Keratinocyte (primary cell): ENCODE measurements around the gene TMEM163.

Experiments
- EZH2 ChIP-seq: IDR thresholded peaks from one replicate; pipeline ENCODE4 v1.6.1; 2012; ENCODE audit warnings: inconsistent platforms, mild to moderate bottlenecking, low read length, moderate library complexity
- TF ChIP-seq, protein P1 (sequence below), 3 experiments: IDR thresholded peaks in 1 of 3; conservative IDR thresholded peaks in 1 of 3; optimal IDR thresholded peaks in 1 of 3; 2 replicates in 2 of 3; 3 replicates in 1 of 3; pipeline versions ENCODE3 to v1.5.1; 2011; ENCODE audit warnings: low read length in 3 of 3, mild to moderate bottlenecking in 3 of 3, moderate library complexity in 2 of 3, control low read depth in 1 of 3, inconsistent platforms in 1 of 3; ENCODE audit not compliant: insufficient read depth in 2 of 3; ENCODE audit errors: extremely low read depth in 1 of 3

GRCh38 chr2:134665727-134666506, 52.9 kb downstream of the TMEM163 start:
- TF ChIP-seq, protein P1, sequence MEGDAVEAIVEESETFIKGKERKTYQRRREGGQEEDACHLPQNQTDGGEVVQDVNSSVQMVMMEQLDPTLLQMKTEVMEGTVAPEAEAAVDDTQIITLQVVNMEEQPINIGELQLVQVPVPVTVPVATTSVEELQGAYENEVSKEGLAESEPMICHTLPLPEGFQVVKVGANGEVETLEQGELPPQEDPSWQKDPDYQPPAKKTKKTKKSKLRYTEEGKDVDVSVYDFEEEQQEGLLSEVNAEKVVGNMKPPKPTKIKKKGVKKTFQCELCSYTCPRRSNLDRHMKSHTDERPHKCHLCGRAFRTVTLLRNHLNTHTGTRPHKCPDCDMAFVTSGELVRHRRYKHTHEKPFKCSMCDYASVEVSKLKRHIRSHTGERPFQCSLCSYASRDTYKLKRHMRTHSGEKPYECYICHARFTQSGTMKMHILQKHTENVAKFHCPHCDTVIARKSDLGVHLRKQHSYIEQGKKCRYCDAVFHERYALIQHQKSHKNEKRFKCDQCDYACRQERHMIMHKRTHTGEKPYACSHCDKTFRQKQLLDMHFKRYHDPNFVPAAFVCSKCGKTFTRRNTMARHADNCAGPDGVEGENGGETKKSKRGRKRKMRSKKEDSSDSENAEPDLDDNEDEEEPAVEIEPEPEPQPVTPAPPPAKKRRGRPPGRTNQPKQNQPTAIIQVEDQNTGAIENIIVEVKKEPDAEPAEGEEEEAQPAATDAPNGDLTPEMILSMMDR (optimal IDR thresholded peaks at IDR 0.05 in 1 of 3, IDR thresholded peaks at IDR 0.05 in 1 of 3, conservative IDR thresholded peaks at IDR 0.05 in 1 of 3; ENCODE audit: extremely low read depth in 1 of 3, insufficient read depth in 2 of 3, low read length in 3 of 3) = no peak
- no peak for TF ChIP-seq EZH2
